ENCODE results near the gene POLD2. TPM values are rescaled to one million over a fixed set of nuclear protein-coding genes. Genes with fewer than 3 reads are reported as not detected.
A peak's percentile ranks its signal among the peaks of the same experiment; 100 is the strongest.

The POLD2 gene
- total and polyA plus RNA-seq, 2 donors (not counting 1 experiment from before 2014, with no cell fraction given): 69.8 to 76.5 TPM

- Histone ChIP-seq H3K4me1 (ENCODE audit: control insufficient read depth, extremely low read depth, insufficient read depth, low read length) (no peaks in the 10 kb centered on the region), H3K9ac (ENCODE audit: insufficient read depth, low read length) (no peak overlapping the region), H3K4me2 (ENCODE audit: extremely low read depth, insufficient read depth, low read length) (no peak overlapping the region), H3K27ac (ENCODE audit: insufficient read depth, low read length) (no peak overlapping the region), H4K20me1 (ENCODE audit: control insufficient read depth, extremely low read depth, insufficient read depth, low read length) (no peaks in the 10 kb centered on the region), H3K27me3 (ENCODE audit: control insufficient read depth, insufficient read depth, low read length) (peaks cover 7% of the 10 kb centered on the region), H3K36me3 (ENCODE audit: control insufficient read depth, insufficient read depth, low read length) (no peaks in the 10 kb centered on the region), H2AFZ (ENCODE audit: low read length) (no peak overlapping the region), H3K79me2 (ENCODE audit: control insufficient read depth, insufficient read depth, low read length) (no peaks in the 10 kb centered on the region), H3K9me3 (ENCODE audit: control insufficient read depth, insufficient read depth, low read depth, low read length) (no peaks in the 10 kb centered on the region), H3K4me3 (replicated peaks in 1 of 4; ENCODE audit: control extremely low read depth in 1 of 4, insufficient read depth in 1 of 4, low read depth in 3 of 4, low read length in 4 of 4) (no peak overlapping the region)
- TF ChIP-seq EZH2 (IDR thresholded peaks at IDR 0.05; ENCODE audit: low read length, missing control alignments) (no peak), CTCF (conservative IDR thresholded peaks at IDR 0.05 in 1 of 2, IDR thresholded peaks at IDR 0.05 in 1 of 2; ENCODE audit: low read depth in 1 of 2, low read length in 2 of 2) (no peak)
- peak in 1 of 2 donors; percentile 27 for DNase-seq (ENCODE audit: low read depth in 2 of 2)
Measured at GRCh38 chr7:44150466-44150832, 27.1 kb upstream of the POLD2 start.

GRCh38 chr7:44149571-44150465, 26.5 kb upstream of the POLD2 start:
- no peak for TF ChIP-seq CTCF (conservative IDR thresholded peaks at IDR 0.05 in 1 of 2, IDR thresholded peaks at IDR 0.05 in 1 of 2; ENCODE audit: low read depth in 1 of 2, low read length in 2 of 2)
- no peak for TF ChIP-seq EZH2 (IDR thresholded peaks at IDR 0.05; ENCODE audit: low read length, missing control alignments)
- H3K9ac ChIP-seq (ENCODE audit: insufficient read depth, low read length): no peak overlapping the region
- no peaks in the 10 kb centered on the region for H3K9me3 ChIP-seq (ENCODE audit: control insufficient read depth, insufficient read depth, low read depth, low read length)
- H3K4me3 ChIP-seq (replicated peaks in 1 of 4; ENCODE audit: control extremely low read depth in 1 of 4, insufficient read depth in 1 of 4, low read depth in 3 of 4, low read length in 4 of 4): no peak overlapping the region
- no peaks in the 10 kb centered on the region for H4K20me1 ChIP-seq (ENCODE audit: control insufficient read depth, extremely low read depth, insufficient read depth, low read length)
- no peak overlapping the region for H2AFZ ChIP-seq (ENCODE audit: low read length)
- peaks cover 13% of the 10 kb centered on the region for H3K27me3 ChIP-seq (ENCODE audit: control insufficient read depth, insufficient read depth, low read length)
- no peak overlapping the region for H3K27ac ChIP-seq (ENCODE audit: insufficient read depth, low read length)
- no peaks in the 10 kb centered on the region for H3K79me2 ChIP-seq (ENCODE audit: control insufficient read depth, insufficient read depth, low read length)
- DNase-seq (ENCODE audit: low read depth in 2 of 2): peak in 1 of 2 donors; percentile 49
- no peak overlapping the region for H3K4me2 ChIP-seq (ENCODE audit: extremely low read depth, insufficient read depth, low read length)
- H3K4me1 ChIP-seq (ENCODE audit: control insufficient read depth, extremely low read depth, insufficient read depth, low read length): no peaks in the 10 kb centered on the region
- no peaks in the 10 kb centered on the region for H3K36me3 ChIP-seq (ENCODE audit: control insufficient read depth, insufficient read depth, low read length)

GRCh38 chr7:44148961-44149536, 25.7 kb upstream of the POLD2 start:
- no peak for DNase-seq (ENCODE audit: low read depth in 2 of 2)
- Histone ChIP-seq H4K20me1 (ENCODE audit: control insufficient read depth, extremely low read depth, insufficient read depth, low read length) (no peaks in the 10 kb centered on the region), H3K27ac (ENCODE audit: insufficient read depth, low read length) (no peak overlapping the region), H3K4me3 (replicated peaks in 1 of 4; ENCODE audit: control extremely low read depth in 1 of 4, insufficient read depth in 1 of 4, low read depth in 3 of 4, low read length in 4 of 4) (no peak overlapping the region), H3K36me3 (ENCODE audit: control insufficient read depth, insufficient read depth, low read length) (no peaks in the 10 kb centered on the region), H3K9me3 (ENCODE audit: control insufficient read depth, insufficient read depth, low read depth, low read length) (no peaks in the 10 kb centered on the region), H3K4me2 (ENCODE audit: extremely low read depth, insufficient read depth, low read length) (no peak overlapping the region), H3K4me1 (ENCODE audit: control insufficient read depth, extremely low read depth, insufficient read depth, low read length) (no peaks in the 10 kb centered on the region), H2AFZ (ENCODE audit: low read length) (no peak overlapping the region), H3K9ac (ENCODE audit: insufficient read depth, low read length) (no peak overlapping the region), H3K79me2 (ENCODE audit: control insufficient read depth, insufficient read depth, low read length) (no peaks in the 10 kb centered on the region), H3K27me3 (ENCODE audit: control insufficient read depth, insufficient read depth, low read length) (peaks cover 16% of the 10 kb centered on the region)
- TF ChIP-seq CTCF (conservative IDR thresholded peaks at IDR 0.05 in 1 of 2, IDR thresholded peaks at IDR 0.05 in 1 of 2; ENCODE audit: low read depth in 1 of 2, low read length in 2 of 2): no peak
- TF ChIP-seq EZH2 (IDR thresholded peaks at IDR 0.05; ENCODE audit: low read length, missing control alignments): no peak
